Stimulated activated CD8-positive, alpha-beta memory T cell treated with anti-CD3 and anti-CD28 coated beads, Interleukin-12 subunit alpha, Interleukin-12 subunit beta, amount 100 ng/mL, for 1 hour (primary cell): ENCODE data around the gene SYT2.
"Not testable (repeated sequence)": the region's sequence is repeated elsewhere in the genome, so short reads cannot be mapped to it uniquely, and the experiment has no call there.

Experiments
- DNase-seq: peaks from one replicate; pipeline ENCODE4 v3.0.0-alpha.2; 2020; ENCODE audit warnings: low read depth

Gene SYT2

GRCh38 chr1:202710070-202711045 lies at the start of gene SYT2:
TSS of gene SYT2 (minus strand) at chr1:202710454. CDS start at chr1:202605772, 104,682 bp downstream.
- DNase-seq, result no peak

GRCh38 chr1:202756391-202756790 lies 46.1 kb upstream of the SYT2 start:
- DNase-seq, result no peak

- DNase-seq, result no peak
These were observed 44.0 kb upstream of the SYT2 start for GRCh38 chr1:202754293-202754692.

GRCh38 chr1:202752774-202753173 lies 42.5 kb upstream of the SYT2 start:
- no peak for DNase-seq

- DNase-seq, result no peak
These were observed 40.5 kb upstream of the SYT2 start for GRCh38 chr1:202750761-202751160.

- no peak for DNase-seq
These were observed 39.8 kb upstream of the SYT2 start for GRCh38 chr1:202750024-202750423.

GRCh38 chr1:202745323-202745888 lies 35.2 kb upstream of the SYT2 start:
- no peak for DNase-seq

GRCh38 chr1:202744770-202745169 lies 34.5 kb upstream of the SYT2 start:
- not testable (repeated sequence) for DNase-seq

GRCh38 chr1:202742496-202742895 lies 32.2 kb upstream of the SYT2 start:
- no peak for DNase-seq

- DNase-seq, result no peak
These were observed 23.0 kb upstream of the SYT2 start for GRCh38 chr1:202733251-202733650.

GRCh38 chr1:202728951-202729350 lies 18.7 kb upstream of the SYT2 start:
- DNase-seq, result no peak

- DNase-seq, result no peak
These were observed 15.3 kb upstream of the SYT2 start for GRCh38 chr1:202725526-202725925.

GRCh38 chr1:202723708-202724107 lies 13.5 kb upstream of the SYT2 start:
- DNase-seq, result no peak

GRCh38 chr1:202723046-202723445 lies 12.8 kb upstream of the SYT2 start:
- DNase-seq, result not testable (repeated sequence)

GRCh38 chr1:202716654-202717053 lies 6.4 kb upstream of the SYT2 start:
- DNase-seq, result no peak

- DNase-seq, result not testable (repeated sequence)
These were observed 3.9 kb upstream of the SYT2 start for GRCh38 chr1:202714202-202714601.

GRCh38 chr1:202713110-202713509 lies 2.9 kb upstream of the SYT2 start:
- no peak for DNase-seq

GRCh38 chr1:202711949-202712635 lies 1.8 kb upstream of the SYT2 start:
- no peak for DNase-seq

- DNase-seq, result no peak
These were observed 795 bp downstream of the SYT2 start for GRCh38 chr1:202709276-202710041.

- DNase-seq, result no peak
These were observed 1.6 kb downstream of the SYT2 start for GRCh38 chr1:202708456-202709275.

- DNase-seq, result no peak
These were observed 3.4 kb downstream of the SYT2 start for GRCh38 chr1:202706851-202707250.
